Epidermal melanocyte (primary cell): Measurements from ENCODE around the gene TRMT2A.

ENCODE experiments used
- DNase-seq: peaks from one replicate; pipeline ENCODE4 v3.0.0; 2011; ENCODE audit warnings: low spot score; ENCODE audit not compliant: insufficient read length

TRMT2A gene

GRCh38 chr22:20107951-20108756 is 8.9 kb downstream of the TRMT2A start:
- no peak for DNase-seq

GRCh38 chr22:20107471-20107901 is 9.5 kb downstream of the TRMT2A start:
- no peak for DNase-seq

GRCh38 chr22:20106849-20107237 is 10.2 kb downstream of the TRMT2A start:
- DNase-seq: no peak

- DNase-seq: no peak
Measured at GRCh38 chr22:20106205-20106848, 10.7 kb downstream of the TRMT2A start.

- DNase-seq: no peak
Measured at GRCh38 chr22:20105456-20106204, 11.4 kb downstream of the TRMT2A start.

- no peak for DNase-seq
Measured at GRCh38 chr22:20102203-20102780, 14.7 kb downstream of the TRMT2A start.

- no peak for DNase-seq
Measured at GRCh38 chr22:20101638-20102037, 15.4 kb downstream of the TRMT2A start.

- DNase-seq: no peak
Measured at GRCh38 chr22:20099099-20099711, 17.8 kb downstream of the TRMT2A start.

GRCh38 chr22:20096574-20097420 is 20.2 kb downstream of the TRMT2A start:
- no peak for DNase-seq

GRCh38 chr22:20095521-20095920 is 21.5 kb downstream of the TRMT2A start:
- no peak for DNase-seq

- DNase-seq: no peak
Measured at GRCh38 chr22:20094197-20094807, 22.7 kb downstream of the TRMT2A start.

GRCh38 chr22:20093418-20094196 is 23.4 kb downstream of the TRMT2A start:
- DNase-seq: no peak

- DNase-seq: no peak
Measured at GRCh38 chr22:20092477-20092854, 24.6 kb downstream of the TRMT2A start.

- no peak for DNase-seq
Measured at GRCh38 chr22:20091690-20092476, 25.1 kb downstream of the TRMT2A start.

- DNase-seq: no peak
Measured at GRCh38 chr22:20090730-20091240, 26.2 kb downstream of the TRMT2A start.

- no peak for DNase-seq
Measured at GRCh38 chr22:20089977-20090729, 26.9 kb downstream of the TRMT2A start.

- no peak for DNase-seq
Measured at GRCh38 chr22:20089226-20089976, 27.6 kb downstream of the TRMT2A start.
